ENCODE results near the gene CYFIP1.

The CYFIP1 gene

DNA sequence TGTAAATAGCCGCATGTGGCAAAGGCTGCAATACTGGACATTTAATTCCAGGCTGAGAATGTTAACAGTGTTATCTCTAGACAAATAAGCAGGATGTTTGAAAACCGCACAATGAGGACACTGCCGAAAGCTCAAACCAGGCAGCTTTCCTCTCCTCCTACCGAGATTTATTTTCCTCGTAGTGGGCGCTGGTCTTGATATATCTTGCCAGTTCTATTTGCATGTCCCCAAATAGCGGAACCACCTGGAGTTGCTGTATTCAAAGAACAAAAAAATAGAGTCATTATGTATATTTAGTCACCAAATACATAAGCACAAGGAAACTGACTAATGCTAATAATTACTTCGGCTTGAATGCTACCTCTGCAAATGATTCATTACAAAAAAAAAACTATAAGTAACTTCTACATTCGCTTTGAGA lies 46.5 kb downstream of the CYFIP1 start:
- Histone ChIP-seq H3K4me1 (ENCODE audit: control insufficient read depth, insufficient read depth, low read length) (no peaks in the 10 kb centered on the region), H3K4me3 (ENCODE audit: low read depth, low read length) (no peak overlapping the region), H3K9me3 (ENCODE audit: control insufficient read depth, insufficient read depth, low read depth, low read length) (no peaks in the 10 kb centered on the region), H3K36me3 (ENCODE audit: control insufficient read depth in 2 of 2, insufficient read depth in 1 of 2, low read length in 2 of 2) (peaks cover 2 to 48% of the 10 kb centered on the region in 2 experiments; a peak in 2 of 3 replicates), H3K27ac (ENCODE audit: extremely low read depth, low read depth, low read length) (no peak overlapping the region)
- ChIA-PET POLR2A (no interaction called here), CTCF (no interaction called here)
- no peak for TF ChIP-seq EGR2 (tag by site-specific recombination; IDR thresholded peaks at IDR 0.05; ENCODE audit: low read depth)
- TF ChIP-seq, protein P1, sequence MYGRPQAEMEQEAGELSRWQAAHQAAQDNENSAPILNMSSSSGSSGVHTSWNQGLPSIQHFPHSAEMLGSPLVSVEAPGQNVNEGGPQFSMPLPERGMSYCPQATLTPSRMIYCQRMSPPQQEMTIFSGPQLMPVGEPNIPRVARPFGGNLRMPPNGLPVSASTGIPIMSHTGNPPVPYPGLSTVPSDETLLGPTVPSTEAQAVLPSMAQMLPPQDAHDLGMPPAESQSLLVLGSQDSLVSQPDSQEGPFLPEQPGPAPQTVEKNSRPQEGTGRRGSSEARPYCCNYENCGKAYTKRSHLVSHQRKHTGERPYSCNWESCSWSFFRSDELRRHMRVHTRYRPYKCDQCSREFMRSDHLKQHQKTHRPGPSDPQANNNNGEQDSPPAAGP (tag by site-specific recombination; IDR thresholded peaks at IDR 0.05), result no peak

- H3K9me3 ChIP-seq (ENCODE audit: control insufficient read depth, insufficient read depth, low read depth, low read length), result no peaks in the 10 kb centered on the region
- no peak for TF ChIP-seq ZNF626 (tag by site-specific recombination; IDR thresholded peaks at IDR 0.05)
- TF ChIP-seq ZNF529 (tag by site-specific recombination; IDR thresholded peaks at IDR 0.05; ENCODE audit: insufficient replicate concordance), result no peak
- no peak for TF ChIP-seq ZNF621 (tag by site-specific recombination; IDR thresholded peaks at IDR 0.05)
- TF ChIP-seq, protein P2, sequence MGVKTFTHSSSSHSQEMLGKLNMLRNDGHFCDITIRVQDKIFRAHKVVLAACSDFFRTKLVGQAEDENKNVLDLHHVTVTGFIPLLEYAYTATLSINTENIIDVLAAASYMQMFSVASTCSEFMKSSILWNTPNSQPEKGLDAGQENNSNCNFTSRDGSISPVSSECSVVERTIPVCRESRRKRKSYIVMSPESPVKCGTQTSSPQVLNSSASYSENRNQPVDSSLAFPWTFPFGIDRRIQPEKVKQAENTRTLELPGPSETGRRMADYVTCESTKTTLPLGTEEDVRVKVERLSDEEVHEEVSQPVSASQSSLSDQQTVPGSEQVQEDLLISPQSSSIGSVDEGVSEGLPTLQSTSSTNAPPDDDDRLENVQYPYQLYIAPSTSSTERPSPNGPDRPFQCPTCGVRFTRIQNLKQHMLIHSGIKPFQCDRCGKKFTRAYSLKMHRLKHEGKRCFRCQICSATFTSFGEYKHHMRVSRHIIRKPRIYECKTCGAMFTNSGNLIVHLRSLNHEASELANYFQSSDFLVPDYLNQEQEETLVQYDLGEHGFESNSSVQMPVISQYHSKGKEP (tag by site-specific recombination; IDR thresholded peaks at IDR 0.05), result no peak
- no peak for TF ChIP-seq ZNF366 (tag by site-specific recombination; conservative IDR thresholded peaks at IDR 0.05)
- no peak for TF ChIP-seq MYNN (tag by site-specific recombination; IDR thresholded peaks at IDR 0.05; ENCODE audit: borderline replicate concordance)
- TF ChIP-seq, protein P3, sequence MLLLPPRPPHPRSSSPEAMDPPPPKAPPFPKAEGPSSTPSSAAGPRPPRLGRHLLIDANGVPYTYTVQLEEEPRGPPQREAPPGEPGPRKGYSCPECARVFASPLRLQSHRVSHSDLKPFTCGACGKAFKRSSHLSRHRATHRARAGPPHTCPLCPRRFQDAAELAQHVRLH (tag by site-specific recombination; IDR thresholded peaks at IDR 0.05), result no peak
- TF ChIP-seq GLIS2 (tag by site-specific recombination; IDR thresholded peaks at IDR 0.05), result no peak
- TF ChIP-seq BCL6B (tag by site-specific recombination; IDR thresholded peaks at IDR 0.05), result no peak
- CTCF ChIA-PET, result no interaction called here
- POLR2A ChIA-PET, result no interaction called here
- no peaks in the 10 kb centered on the region for H3K4me1 ChIP-seq (ENCODE audit: control insufficient read depth, insufficient read depth, low read length)
- no peak overlapping the region for H3K4me3 ChIP-seq (ENCODE audit: low read depth, low read length)
- H3K27ac ChIP-seq (ENCODE audit: extremely low read depth, low read depth, low read length), result no peak overlapping the region
- peaks cover 0 to 44% of the 10 kb centered on the region in 2 experiments; a peak in 2 of 3 replicates for H3K36me3 ChIP-seq (ENCODE audit: control insufficient read depth in 2 of 2, insufficient read depth in 1 of 2, low read length in 2 of 2)
Measured at GRCh38 chr15:22931784-22932536, 48.2 kb downstream of the CYFIP1 start.

DNA sequence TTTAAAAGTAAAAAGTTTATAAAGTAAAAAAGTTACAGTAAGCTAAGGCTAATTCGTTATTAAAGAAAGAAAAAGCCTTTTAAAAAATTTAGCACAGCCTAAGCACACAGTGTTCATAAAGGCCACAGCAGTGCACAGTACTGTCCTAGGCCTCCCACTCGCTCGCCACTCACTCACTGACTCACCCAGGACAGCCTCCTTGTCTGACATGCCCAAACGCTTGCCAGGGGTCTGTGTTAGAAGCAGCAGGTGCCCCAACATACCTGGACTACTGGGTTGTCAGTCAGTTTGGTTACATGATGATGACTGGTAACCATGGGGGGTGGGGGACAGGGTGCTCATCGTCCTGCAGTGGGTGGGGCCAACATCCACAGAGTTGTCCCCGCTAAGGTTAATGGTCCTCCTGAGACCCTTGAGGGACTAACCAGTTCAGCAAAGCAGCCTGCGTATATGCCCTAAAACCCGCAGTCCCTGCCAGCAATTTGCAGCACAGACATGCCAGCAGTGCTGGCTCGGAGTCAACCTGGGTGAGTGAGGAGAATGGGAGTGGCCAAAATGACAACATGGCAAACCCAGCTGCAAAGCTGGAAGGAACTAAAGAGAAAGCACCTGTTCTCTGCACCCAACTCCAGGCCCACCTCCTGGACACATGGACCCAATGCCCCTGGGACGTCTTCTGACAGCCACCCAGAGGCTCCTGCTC lies 49.2 kb downstream of the CYFIP1 start:
- no peak overlapping the region for H3K27ac ChIP-seq (ENCODE audit: extremely low read depth, low read depth, low read length)
- H3K36me3 ChIP-seq (ENCODE audit: control insufficient read depth in 2 of 2, insufficient read depth in 1 of 2, low read length in 2 of 2), result peaks cover 0 to 36% of the 10 kb centered on the region in 2 experiments; a peak in 2 of 3 replicates
- no peak for TF ChIP-seq ZBTB8A (tag by site-specific recombination; IDR thresholded peaks at IDR 0.05)
- no peak for TF ChIP-seq ZNF239 (tag by site-specific recombination; IDR thresholded peaks at IDR 0.05)
- TF ChIP-seq YY2 (tag by site-specific recombination; IDR thresholded peaks at IDR 0.05), result no peak
- TF ChIP-seq ZFP69B (tag by site-specific recombination; IDR thresholded peaks at IDR 0.05), result no peak
- no peak for TF ChIP-seq ZSCAN30 (tag by site-specific recombination; IDR thresholded peaks at IDR 0.05)
- no peak for TF ChIP-seq ZBTB1 (tag by site-specific recombination; IDR thresholded peaks at IDR 0.05)
- POLR2A ChIA-PET, result no interaction called here
- H3K4me1 ChIP-seq (ENCODE audit: control insufficient read depth, insufficient read depth, low read length), result no peaks in the 10 kb centered on the region
- CTCF ChIA-PET, result no interaction called here
- H3K9me3 ChIP-seq (ENCODE audit: control insufficient read depth, insufficient read depth, low read depth, low read length), result no peaks in the 10 kb centered on the region
- H3K4me3 ChIP-seq (ENCODE audit: low read depth, low read length), result no peak overlapping the region

Data from HEK293 (cell line).